Gastrocnemius medialis (tissue), 4 donors: Measurements from ENCODE around the gene ITPKB.

Experiments
- POLR2A ChIP-seq, 2 donors: fragments of 450-650 bp; IDR thresholded peaks; one replicate each; pipeline ENCODE4 v1.6.1; 2017; ENCODE audit warnings: antibody characterized with exemption in 2 of 2, mild to moderate bottlenecking in 2 of 2, moderate library complexity in 2 of 2
- TF ChIP-seq, protein P1 (sequence below), 5 experiments: fragments of 450-650 bp in 3 of 5; fragments of 200-600 bp in 2 of 5; sonication (generic) in 2 of 5; IDR thresholded peaks in 4 of 5; conservative IDR thresholded peaks in 1 of 5; 1 replicate in 4 of 5; 2 replicates in 1 of 5; pipeline ENCODE4 v1.5.1; 2016 to 2019; ENCODE audit warnings: antibody characterized with exemption in 5 of 5, mild to moderate bottlenecking in 3 of 5, moderate library complexity in 3 of 5

DNA sequence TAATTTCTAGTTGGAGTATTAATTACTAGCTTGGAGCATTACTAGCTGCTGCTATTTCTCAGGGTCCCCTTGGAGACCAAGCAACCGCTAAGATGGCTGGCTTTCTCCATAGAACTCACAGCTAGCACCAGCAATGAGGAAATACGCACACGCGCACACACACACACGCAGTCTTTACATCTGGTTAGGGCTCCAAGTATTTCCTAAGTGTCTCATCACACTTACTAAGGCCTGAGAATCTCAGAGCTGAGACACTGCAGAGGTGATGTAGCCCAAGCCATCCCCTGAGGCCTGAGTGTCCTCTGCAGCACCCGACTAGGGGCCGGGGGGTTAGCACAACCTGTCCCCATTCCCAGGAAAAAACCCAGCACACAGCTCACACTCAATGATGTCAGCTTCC, 42.5 kb downstream of the ITPKB start:
- TF ChIP-seq, protein P1, sequence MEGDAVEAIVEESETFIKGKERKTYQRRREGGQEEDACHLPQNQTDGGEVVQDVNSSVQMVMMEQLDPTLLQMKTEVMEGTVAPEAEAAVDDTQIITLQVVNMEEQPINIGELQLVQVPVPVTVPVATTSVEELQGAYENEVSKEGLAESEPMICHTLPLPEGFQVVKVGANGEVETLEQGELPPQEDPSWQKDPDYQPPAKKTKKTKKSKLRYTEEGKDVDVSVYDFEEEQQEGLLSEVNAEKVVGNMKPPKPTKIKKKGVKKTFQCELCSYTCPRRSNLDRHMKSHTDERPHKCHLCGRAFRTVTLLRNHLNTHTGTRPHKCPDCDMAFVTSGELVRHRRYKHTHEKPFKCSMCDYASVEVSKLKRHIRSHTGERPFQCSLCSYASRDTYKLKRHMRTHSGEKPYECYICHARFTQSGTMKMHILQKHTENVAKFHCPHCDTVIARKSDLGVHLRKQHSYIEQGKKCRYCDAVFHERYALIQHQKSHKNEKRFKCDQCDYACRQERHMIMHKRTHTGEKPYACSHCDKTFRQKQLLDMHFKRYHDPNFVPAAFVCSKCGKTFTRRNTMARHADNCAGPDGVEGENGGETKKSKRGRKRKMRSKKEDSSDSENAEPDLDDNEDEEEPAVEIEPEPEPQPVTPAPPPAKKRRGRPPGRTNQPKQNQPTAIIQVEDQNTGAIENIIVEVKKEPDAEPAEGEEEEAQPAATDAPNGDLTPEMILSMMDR (IDR thresholded peaks at IDR 0.05 in 4 of 5, conservative IDR thresholded peaks at IDR 0.05 in 1 of 5), result no peak
- TF ChIP-seq POLR2A (IDR thresholded peaks at IDR 0.05), result no peak
